Measurements from ENCODE around the gene FBH1.
"Not testable (repeated sequence)": the region's sequence is repeated elsewhere in the genome, so short reads cannot be mapped to it uniquely, and the experiment has no call there.

The FBH1 gene

DNA sequence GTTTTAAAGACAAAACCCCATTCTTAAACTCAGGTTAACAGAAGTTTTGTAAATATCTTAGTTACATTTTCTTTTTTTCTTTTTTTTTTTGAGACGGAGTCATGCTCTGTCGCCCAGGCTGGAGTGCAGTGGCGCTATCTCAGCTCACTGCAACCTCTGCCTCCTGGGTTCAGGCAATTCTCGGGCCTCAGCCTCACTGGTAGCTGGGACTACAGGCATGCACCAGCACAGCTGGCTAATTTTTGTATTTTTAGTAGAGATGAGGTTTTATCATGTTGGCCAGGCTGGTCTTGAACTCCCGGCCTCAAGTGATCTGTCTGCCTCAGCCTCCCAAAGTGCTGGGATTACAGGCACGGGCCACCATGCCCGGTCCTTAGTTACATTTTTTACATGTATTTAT is 13.0 kb upstream of the FBH1 start:
- not testable (repeated sequence) for DNase-seq

- no peak for DNase-seq
These were observed 7.1 kb upstream of the FBH1 start for GRCh38 chr10:5882961-5883360.

DNA sequence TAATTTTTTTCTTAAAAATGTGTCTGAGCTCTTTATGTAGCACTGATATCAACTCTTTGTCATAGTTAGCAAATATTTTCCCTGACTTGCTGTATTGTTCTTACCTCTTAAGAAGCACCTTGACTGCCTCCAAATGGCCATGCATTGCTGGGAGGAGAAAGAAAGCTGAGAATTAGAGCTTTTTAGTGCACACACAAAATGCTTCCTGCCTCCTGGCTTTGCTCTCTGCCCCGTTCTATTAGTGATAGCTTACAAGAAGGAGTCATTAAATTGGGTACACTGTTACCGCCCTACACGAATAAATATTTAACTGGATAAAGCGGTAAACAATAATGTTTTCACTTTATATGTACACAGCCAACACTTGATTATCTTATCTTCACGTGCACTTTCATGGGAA is 4.4 kb upstream of the FBH1 start:
- no peak for DNase-seq

DNA sequence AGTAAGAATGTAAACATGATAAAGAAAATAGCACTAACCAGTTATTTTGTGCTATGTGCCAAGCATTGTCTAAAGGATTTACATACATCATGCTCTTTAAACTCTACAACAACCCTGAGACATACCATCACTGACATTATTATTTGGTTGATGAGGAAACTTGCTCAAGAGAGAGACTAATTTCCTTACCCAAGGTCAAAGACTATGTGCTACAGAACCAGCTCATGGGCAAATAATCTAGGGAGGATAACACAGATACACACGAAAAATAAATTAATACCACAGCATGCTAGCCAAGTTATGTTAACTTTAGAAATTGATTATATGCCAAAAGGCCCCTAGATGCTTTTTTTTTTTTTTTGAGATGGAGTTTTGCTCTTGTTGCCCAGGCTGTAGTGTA is 3.0 kb upstream of the FBH1 start:
- no peak for DNase-seq

GRCh38 chr10:5887641-5888040 is 2.4 kb upstream of the FBH1 start:
- no peak for DNase-seq

GRCh38 chr10:5888351-5888750 is 1.7 kb upstream of the FBH1 start:
- DNase-seq, result no peak

- peak in 2 of 4 experiments; percentile 38 to 39 for DNase-seq
These were observed 1.0 kb upstream of the FBH1 start for GRCh38 chr10:5888843-5889623.

GRCh38 chr10:5890452-5890915 is 441 bp downstream of the FBH1 start:
- DNase-seq, result no peak

GRCh38 chr10:5891009-5891408 is 966 bp downstream of the FBH1 start:
- no peak for DNase-seq

DNA sequence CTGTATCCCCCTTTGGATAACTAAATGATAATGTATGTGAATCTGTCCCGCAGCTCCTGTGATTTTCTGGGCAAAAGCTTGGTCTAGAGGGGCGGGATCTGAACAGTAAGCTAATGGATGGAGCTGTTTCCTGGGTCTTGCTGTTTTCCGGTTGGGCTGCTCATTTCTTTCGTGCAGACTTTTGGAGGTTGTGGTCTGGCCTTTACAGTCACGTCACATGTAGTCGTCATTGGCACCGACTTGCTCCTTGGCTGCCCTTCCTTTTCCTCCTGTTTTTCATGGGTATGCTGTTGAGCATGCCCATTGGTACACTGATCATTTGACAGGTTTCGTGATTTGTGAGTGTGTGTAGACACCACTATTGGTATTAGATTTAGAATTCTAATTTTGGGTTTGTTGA is 2.0 kb downstream of the FBH1 start:
- DNase-seq, result no peak

DNA sequence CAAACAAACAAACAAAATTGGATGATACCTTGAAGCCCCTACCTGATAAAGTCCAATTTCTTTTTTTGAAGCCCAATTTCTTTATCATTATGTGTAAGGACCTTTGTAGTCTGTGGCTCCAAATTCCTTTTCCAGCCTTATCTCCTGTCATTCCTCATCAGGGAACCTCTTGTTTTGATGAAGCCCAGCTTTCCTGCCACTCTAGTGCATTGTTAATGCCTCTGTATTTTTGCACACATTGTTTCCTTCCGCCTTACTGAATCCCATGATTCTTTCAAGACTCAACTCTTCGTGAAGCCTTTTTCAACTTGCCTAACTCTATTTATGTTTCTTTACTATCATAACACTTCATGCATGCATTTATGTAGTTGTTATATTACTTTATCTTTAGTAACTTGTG is 3.3 kb downstream of the FBH1 start:
- no peak for DNase-seq

DNA sequence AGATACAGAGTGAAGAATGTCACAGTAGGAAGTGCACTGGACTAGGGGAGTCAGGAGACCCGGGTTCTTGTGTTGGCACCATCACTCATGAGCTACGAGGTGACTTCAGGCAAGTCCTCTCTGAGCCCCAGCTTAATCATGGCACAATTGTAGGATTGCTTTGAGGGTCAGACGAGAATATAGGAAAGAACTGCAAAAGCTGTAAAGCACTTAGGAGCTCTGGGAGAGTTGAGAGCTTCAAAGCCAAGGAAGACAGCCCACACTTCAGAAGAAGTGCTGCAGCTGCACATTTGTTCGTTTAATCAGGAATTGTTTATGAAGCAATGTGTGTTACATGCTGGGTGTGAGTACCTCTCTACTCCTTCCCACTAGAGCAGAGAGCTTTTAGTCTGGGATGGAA is 4.4 kb downstream of the FBH1 start:
- no peak for DNase-seq

DNA sequence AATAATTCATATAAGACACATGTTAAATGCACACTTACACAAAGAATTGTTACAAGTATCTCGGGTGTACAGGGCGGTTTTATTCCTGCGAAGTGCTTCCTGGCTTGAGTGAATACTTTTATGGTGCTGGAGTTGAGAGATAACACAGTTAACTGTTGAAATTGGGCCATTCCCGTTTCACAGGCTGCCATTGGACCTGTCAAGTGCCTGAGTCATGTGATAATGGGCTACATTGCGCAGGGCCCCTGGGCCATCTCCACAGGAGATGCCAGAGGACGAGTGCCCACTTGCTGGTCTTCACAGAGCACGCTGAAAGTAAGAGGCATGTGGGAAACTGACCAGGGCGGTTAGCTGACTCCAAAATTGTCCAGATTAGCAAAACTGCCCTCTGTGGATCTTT is 4.8 kb downstream of the FBH1 start:
- no peak for DNase-seq

- DNase-seq, result no peak
These were observed 5.3 kb downstream of the FBH1 start for GRCh38 chr10:5895365-5895764.

- DNase-seq, result no peak
These were observed 5.8 kb downstream of the FBH1 start for GRCh38 chr10:5895804-5896203.

- DNase-seq, result no peak
These were observed 6.4 kb downstream of the FBH1 start for GRCh38 chr10:5896208-5897052.

DNA sequence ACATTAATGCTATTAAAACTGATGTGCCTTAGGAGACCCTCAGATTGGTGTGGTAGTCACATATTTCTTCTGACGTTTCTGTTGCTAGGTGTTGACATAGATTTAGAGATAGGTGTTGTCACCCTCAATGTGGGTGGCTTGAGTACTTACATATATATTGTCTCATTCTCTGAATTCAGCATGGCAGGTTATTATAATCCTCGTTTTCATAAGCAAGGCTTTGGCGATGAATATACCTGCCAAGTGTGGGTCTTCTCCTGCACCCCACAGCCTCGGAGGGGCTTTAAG is 7.0 kb downstream of the FBH1 start:
- DNase-seq, result no peak

DNA sequence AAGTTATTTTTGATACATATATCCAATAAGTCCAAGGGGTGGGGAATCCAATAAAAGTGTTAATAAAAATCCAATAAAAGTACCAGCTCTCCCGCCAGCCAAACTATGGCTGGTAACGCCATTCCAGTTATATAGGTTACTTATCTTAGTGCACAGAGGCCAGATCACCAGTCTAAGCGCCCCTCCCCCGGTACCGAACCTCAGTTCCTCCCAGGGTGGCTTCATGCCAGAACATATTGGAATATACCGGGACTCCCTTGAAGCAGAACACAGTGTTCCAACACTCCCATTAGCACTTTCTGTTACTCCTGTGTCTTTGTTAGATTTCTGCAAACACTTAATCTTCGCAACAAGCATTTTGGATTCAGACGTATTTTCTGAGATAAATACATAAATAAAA is 7.5 kb downstream of the FBH1 start:
- no peak for DNase-seq

GRCh38 chr10:5898163-5898562 is 8.1 kb downstream of the FBH1 start:
- DNase-seq, result no peak

DNA sequence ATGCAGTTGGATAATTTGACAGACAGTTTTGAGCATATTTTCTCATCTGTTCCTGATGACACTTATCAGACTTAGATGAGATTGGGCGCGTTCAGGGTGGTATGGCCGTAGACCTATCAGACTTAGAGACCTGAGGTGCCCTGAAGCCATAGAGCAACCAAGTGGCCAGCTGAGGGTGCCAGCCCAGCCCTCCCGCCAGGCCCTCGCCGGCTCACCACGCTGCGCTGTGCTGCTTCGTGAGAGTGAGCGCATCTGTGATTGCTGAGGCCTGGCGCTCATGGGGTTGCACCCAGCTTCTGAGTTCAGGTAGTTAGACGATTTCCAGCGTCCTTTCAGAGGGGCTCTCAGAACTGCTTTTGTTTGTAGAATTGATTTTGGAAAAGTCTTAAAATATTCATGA is 10.2 kb downstream of the FBH1 start:
- no peak for DNase-seq

DNA sequence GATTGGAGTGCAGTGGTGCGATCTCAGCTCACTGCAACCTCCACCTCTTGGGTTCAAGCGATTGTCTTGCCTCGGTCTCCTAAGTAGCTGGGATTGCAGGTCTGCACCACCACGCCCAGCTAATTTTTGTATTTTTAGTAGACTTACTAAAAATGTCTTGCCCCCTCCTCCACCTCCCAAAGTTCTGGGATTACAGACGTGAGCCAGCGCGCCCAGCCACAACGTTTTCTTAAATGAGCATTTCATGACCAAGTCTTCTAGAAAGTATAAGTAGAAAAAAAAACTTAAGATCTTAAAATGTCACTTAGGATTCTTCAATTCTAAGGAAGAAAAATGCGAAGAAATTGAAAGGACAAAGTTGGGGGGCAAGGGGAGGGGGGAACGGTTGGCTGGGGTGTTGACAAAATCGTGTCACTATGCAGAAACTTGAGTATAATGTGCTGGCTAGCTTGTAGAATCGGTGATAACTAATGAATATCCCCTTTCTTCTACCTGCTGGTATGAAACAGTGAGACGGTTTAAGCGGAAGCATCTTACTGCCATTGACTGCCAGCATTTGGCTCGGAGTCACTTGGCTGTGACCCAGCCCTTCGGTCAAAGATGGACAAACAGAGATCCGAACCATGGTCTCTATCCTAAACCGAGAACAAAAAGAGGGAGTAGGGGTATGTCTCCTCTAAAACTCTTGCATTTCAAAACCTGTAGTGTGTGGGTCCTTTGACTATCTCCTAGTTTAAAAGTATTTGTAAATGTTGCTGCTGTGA is 12.7 kb downstream of the FBH1 start:
- DNase-seq, result no peak

GRCh38 chr10:5903563-5903962 is 13.5 kb downstream of the FBH1 start:
- no peak for DNase-seq

DNA sequence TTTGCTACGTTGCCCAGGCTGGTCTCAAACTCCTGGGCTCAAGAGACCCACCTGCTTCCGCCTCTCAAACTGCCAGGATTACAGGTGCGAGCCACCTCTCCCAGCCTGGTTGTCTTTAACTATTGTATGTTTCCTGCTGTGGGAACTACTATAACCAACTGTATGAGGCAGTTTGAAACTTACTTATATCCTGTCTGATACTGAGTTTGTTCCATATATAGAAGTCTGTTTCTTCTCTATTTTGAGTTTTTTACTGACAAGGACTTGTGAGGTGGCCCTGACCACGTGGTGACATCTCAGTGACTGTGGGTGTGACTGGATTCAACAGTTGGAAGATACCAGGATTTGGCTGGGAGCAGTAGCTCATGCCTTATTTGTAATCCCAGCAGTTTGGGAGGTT is 14.2 kb downstream of the FBH1 start:
- no peak for DNase-seq

Data from activated naive CD4-positive, alpha-beta T cell (primary cell).